ENCODE measurements around the gene KBTBD12.

The KBTBD12 gene

GRCh38 chr3:127949446-127950055 is 34.5 kb downstream of the KBTBD12 start:
- DNase-seq (ENCODE audit: low read depth in 3 of 3, low spot score in 1 of 3) = no peak

GRCh38 chr3:127951276-127951675 is 36.2 kb downstream of the KBTBD12 start:
- no peak for DNase-seq (ENCODE audit: low read depth in 3 of 3, low spot score in 1 of 3)

- no peak for DNase-seq (ENCODE audit: low read depth in 3 of 3, low spot score in 1 of 3)
Measured at GRCh38 chr3:127953091-127954035, 38.3 kb downstream of the KBTBD12 start.

- DNase-seq (ENCODE audit: low read depth in 3 of 3, low spot score in 1 of 3) = no peak
Measured at GRCh38 chr3:127954640-127955039, 39.6 kb downstream of the KBTBD12 start.

GRCh38 chr3:127955728-127956127 is 40.7 kb downstream of the KBTBD12 start:
- no peak for DNase-seq (ENCODE audit: low read depth in 3 of 3, low spot score in 1 of 3)

GRCh38 chr3:127959041-127959440 is 44.0 kb downstream of the KBTBD12 start:
- DNase-seq (ENCODE audit: low read depth in 3 of 3, low spot score in 1 of 3) = no peak

GRCh38 chr3:127959873-127960272 is 44.8 kb downstream of the KBTBD12 start:
- DNase-seq (ENCODE audit: low read depth in 3 of 3, low spot score in 1 of 3) = no peak

GRCh38 chr3:127960421-127960965 is 45.5 kb downstream of the KBTBD12 start:
- DNase-seq (ENCODE audit: low read depth in 3 of 3, low spot score in 1 of 3) = no peak

- DNase-seq (ENCODE audit: low read depth in 3 of 3, low spot score in 1 of 3) = no peak
Measured at GRCh38 chr3:127961124-127961523, 46.1 kb downstream of the KBTBD12 start.

GRCh38 chr3:127961963-127962362 is 46.9 kb downstream of the KBTBD12 start:
- no peak for DNase-seq (ENCODE audit: low read depth in 3 of 3, low spot score in 1 of 3)

- DNase-seq (ENCODE audit: low read depth in 3 of 3, low spot score in 1 of 3) = no peak
Measured at GRCh38 chr3:127962937-127963336, 47.9 kb downstream of the KBTBD12 start.

GRCh38 chr3:127964053-127964452 is 49.0 kb downstream of the KBTBD12 start:
- DNase-seq (ENCODE audit: low read depth in 3 of 3, low spot score in 1 of 3) = no peak

GRCh38 chr3:127964816-127965215 is 49.8 kb downstream of the KBTBD12 start:
- DNase-seq (ENCODE audit: low read depth in 3 of 3, low spot score in 1 of 3) = no peak

- DNase-seq (ENCODE audit: low read depth in 3 of 3, low spot score in 1 of 3) = no peak
Measured at GRCh38 chr3:127967316-127967715, 52.3 kb downstream of the KBTBD12 start.

GRCh38 chr3:127970966-127971592 is 56.0 kb downstream of the KBTBD12 start:
- no peak for DNase-seq (ENCODE audit: low read depth in 3 of 3, low spot score in 1 of 3)

- no peak for DNase-seq (ENCODE audit: low read depth in 3 of 3, low spot score in 1 of 3)
Measured at GRCh38 chr3:127974226-127974625, 59.2 kb downstream of the KBTBD12 start.

GRCh38 chr3:127975153-127976029 is 60.4 kb downstream of the KBTBD12 start:
- no peak for DNase-seq (ENCODE audit: low read depth in 3 of 3, low spot score in 1 of 3)

GRCh38 chr3:127978636-127979035 is 63.6 kb downstream of the KBTBD12 start:
- no peak for DNase-seq (ENCODE audit: low read depth in 3 of 3, low spot score in 1 of 3)

GRCh38 chr3:127979473-127979872 is 64.4 kb downstream of the KBTBD12 start:
- no peak for DNase-seq (ENCODE audit: low read depth in 3 of 3, low spot score in 1 of 3)

GRCh38 chr3:127981097-127981496 is 66.1 kb downstream of the KBTBD12 start:
- DNase-seq (ENCODE audit: low read depth in 3 of 3, low spot score in 1 of 3) = no peak

- DNase-seq (ENCODE audit: low read depth in 3 of 3, low spot score in 1 of 3) = no peak
Measured at GRCh38 chr3:127982155-127982554, 67.1 kb downstream of the KBTBD12 start.

Data from stimulated activated CD4-positive, alpha-beta T cell treated with anti-CD3 and anti-CD28 coated beads, TNF-alpha, amount 100 ng/mL, for 1 hour (primary cell).